GM12864 (cell line): ENCODE measurements around the gene VPS18.

Experiments
- DNase-seq: peaks from one replicate; pipeline ENCODE4 v3.0.0-alpha.2; 2011; ENCODE audit warnings: low read depth
- H3K4me3 ChIP-seq: 2 replicates; pipeline ENCODE4 v1.5.1; 2011; ENCODE audit warnings: mild to moderate bottlenecking, low read depth, low read length, control low read depth
- CTCF ChIP-seq: IDR thresholded peaks from 2 replicates; pipeline ENCODE4 v1.5.1; 2011; ENCODE audit warnings: low read depth, mild to moderate bottlenecking, moderate library complexity, low read length, control low read depth, inconsistent platforms; ENCODE audit errors: missing control alignments

The VPS18 gene

GRCh38 chr15:40943764-40944365, 49.6 kb downstream of the VPS18 start:
- no peak for DNase-seq
- no peak for TF ChIP-seq CTCF

GRCh38 chr15:40944510-40945296, 50.5 kb downstream of the VPS18 start:
- no peak for TF ChIP-seq CTCF
- H3K4me3 ChIP-seq, result no peak overlapping the region
- DNase-seq, result no peak

More at GRCh38 chr15:40943764-40944365, 49.6 kb downstream of the VPS18 start:
- H3K4me3 ChIP-seq, result no peak overlapping the region

- TF ChIP-seq CTCF, result no peak
- DNase-seq, result no peak
- no peak overlapping the region for H3K4me3 ChIP-seq
These were observed 54.6 kb downstream of the VPS18 start for GRCh38 chr15:40948706-40949473.

GRCh38 chr15:40949756-40950207, 55.5 kb downstream of the VPS18 start:
- H3K4me3 ChIP-seq, result no peak overlapping the region
- no peak for TF ChIP-seq CTCF
- no peak for DNase-seq

GRCh38 chr15:40951764-40952163, 57.5 kb downstream of the VPS18 start:
- no peak for DNase-seq
- no peak for TF ChIP-seq CTCF
- no peak overlapping the region for H3K4me3 ChIP-seq

- DNase-seq, result no peak
- H3K4me3 ChIP-seq, result peak overlapping the region; percentile 89
- TF ChIP-seq CTCF, result no peak
These were observed 58.2 kb downstream of the VPS18 start for GRCh38 chr15:40952301-40952900.
